GM18907 (cell line): ENCODE results near the gene ABHD8.

Source experiments
- ATAC-seq: cut with Tn5 transposase; IDR thresholded peaks from one replicate; pipeline ENCODE4 v1.9.1; 2021; ENCODE audit warnings: mild to moderate bottlenecking, moderate library complexity; ENCODE audit not compliant: unreplicated experiment

Gene ABHD8

DNA sequence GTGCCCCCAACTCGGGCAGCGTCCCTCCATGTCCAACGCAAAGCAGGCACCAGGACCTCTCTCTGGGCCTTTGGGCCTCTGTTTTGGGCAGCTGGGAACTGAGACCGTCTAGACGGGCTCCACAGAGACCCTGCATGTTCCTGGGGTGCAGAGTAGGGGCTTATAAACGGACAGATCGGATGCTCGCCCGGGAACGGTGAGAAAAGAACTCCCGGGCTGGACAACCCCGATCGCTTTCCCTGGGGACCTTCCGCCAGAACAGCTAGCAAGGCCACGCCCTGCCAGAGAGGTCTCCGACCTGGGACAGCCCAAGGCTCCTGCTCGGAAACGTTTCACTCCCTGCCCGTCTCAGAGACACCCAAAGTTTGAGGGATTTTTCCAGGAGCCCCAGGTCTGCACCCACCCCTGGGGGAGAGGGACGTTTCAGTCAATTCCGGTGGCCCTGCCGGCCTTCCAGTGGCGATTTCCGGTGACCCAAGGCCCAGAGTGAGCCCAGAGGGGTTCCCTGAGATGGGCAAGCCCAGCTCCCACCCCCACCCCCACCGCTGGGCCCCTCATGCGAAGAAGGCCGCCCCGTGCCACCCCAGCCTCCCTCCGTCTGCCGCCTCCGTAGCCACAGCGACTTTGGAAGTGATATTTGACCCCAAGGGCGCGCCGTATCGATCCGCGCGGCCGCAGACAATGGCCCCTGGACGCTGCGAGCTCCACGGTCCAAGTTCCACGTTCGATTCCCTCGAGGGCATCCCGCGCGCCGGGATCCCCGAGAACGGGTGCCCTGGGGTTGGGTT, 59.2 kb downstream of the ABHD8 start:
- no peak for ATAC-seq

DNA sequence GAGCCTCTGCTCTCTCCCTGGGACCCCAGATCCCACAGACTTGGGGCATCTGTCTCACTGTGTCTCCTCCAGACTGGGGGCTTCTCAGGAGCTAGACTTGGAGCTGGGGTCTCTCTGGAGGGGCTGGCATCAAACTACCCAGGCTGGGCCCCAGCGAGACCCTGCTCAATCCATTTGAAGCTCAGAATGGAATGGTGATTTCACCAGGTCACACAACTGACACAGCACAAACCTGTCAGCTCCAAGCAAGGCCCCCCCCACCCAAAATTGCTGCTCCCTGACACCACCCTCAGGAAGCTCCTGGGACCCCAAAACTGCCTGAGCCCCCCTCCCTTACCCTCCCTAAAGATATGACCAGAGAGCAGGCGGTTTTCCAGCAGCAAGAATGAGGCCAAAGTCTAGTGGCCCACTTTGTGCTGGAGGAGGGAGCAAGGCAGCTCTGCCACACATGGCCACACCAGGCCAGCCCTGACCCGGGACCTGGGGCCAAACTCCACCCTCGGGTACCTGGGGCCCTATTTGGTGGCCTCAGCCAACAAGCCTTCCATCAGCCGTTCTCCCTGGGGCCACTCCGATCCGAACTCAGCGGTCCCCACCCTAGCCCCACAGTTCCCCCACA, 59.9 kb downstream of the ABHD8 start:
- ATAC-seq, result no peak

DNA sequence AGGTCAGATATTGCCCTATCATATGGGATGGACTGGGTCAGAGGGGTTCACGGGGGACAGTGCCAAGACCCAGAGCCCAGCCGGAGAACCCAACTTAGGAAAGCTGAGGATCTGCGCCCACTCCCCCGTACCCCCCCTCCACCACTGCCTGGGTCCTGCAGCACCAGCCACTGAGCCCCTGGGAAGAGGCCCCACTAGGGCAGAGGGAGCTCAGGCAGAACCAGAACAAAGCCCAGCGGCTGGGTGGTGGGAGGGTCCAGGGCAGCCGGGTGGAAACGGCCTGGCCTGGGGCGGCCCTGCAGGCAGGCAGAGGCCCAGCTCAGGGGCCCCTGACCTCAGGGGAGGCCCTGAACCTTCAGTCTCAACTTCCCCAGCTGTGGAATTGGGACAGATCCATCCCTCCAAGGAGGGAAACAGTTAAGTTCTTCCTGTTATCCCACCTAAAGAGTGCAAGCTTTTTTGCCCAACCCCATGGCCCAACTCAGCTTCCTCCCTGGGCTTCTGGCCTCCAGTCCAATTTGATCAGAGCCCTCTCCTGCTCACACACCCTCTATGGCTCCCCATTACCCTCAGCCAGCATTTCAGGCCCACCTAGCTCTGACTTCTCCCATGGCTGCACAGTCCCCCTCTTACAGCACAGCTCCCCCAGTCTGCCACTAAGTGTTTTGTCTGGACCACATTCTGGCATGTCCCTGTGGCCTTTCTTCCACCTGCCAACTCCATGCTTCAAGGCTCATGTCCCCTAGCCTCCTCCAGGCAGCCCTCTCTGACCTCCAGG, 60.6 kb downstream of the ABHD8 start:
- ATAC-seq, result no peak
